Measurements from ENCODE around the gene TTPAL. TPM values are rescaled to one million over a fixed set of nuclear protein-coding genes. Genes with fewer than 3 reads are reported as not detected.
A peak's percentile ranks its signal among the peaks of the same experiment; 100 is the strongest.

The TTPAL gene
- total RNA-seq (10 to 100 TPM in 1 of 5 donors, 1 to 10 TPM in 4; 3.5 to 18.3 (median 5.8) TPM), polyA plus RNA-seq (1 to 10 TPM; 2.1 to 4.2 (median 2.7) TPM)
- long read RNA-seq, donor 1, full-length matches to known transcripts = 1 of 25 reads
- long read RNA-seq, donor 1, partial matches to known transcripts = 9 of 25 reads
- long read RNA-seq, donor 1, other reads (novel, unspliced or antisense) = 15 of 25 reads
- long read RNA-seq, donor 2 = 0 reads
- long read RNA-seq, donor 3, full-length matches to known transcripts = 2 of 2 reads
- long read RNA-seq, donor 3, partial matches to known transcripts = 0 of 2 reads
- long read RNA-seq, donor 3, other reads (novel, unspliced or antisense) = 0 of 2 reads
- long read RNA-seq, donor 4 = 0 reads
- long read RNA-seq, donor 5, full-length matches to known transcripts = 2 of 2 reads
- long read RNA-seq, donor 5, partial matches to known transcripts = 0 of 2 reads
- long read RNA-seq, donor 5, other reads (novel, unspliced or antisense) = 0 of 2 reads
- long read RNA-seq, donor 6, full-length matches to known transcripts = 1 of 7 reads
- long read RNA-seq, donor 6, partial matches to known transcripts = 6 of 7 reads
- long read RNA-seq, donor 6, other reads (novel, unspliced or antisense) = 0 of 7 reads
- long read RNA-seq, donor 7 = 0 reads
- long read RNA-seq, donor 8 = 0 reads
- long read RNA-seq, donor 9 = 0 reads
- long read RNA-seq, donor 10 = 0 reads

GRCh38 chr20:44475694-44476560 lies at the start of gene TTPAL:
TTPAL (plus strand) TSS chr20:44475874; CDS start chr20:44480000, 4,126 bp downstream.
- WGBS, 5 donors = 1 to 3% (median 2%) methylated on average over 32 to 55 of the region's 55 CpGs
- intact Hi-C loops (cut with DNase I; ENCODE audit: low total_unique reads) = no loop called here
- H3K4me3 ChIP-seq = peak within 1 kb of the TSS; percentile 60 to 77 (median 70)
- DNase-seq = peak; percentile 93 to 97
- TF ChIP-seq EP300 (IDR thresholded peaks at IDR 0.05) (no peak), POLR2AphosphoS5 (IDR thresholded peaks at IDR 0.05) (peak; percentile 99 to 100 (median 99)), POLR2A (IDR thresholded peaks at IDR 0.05) (peak in 2 of 4 donors; percentile 93 to 96), CTCF (IDR thresholded peaks at IDR 0.05) (peak in 3 of 7 experiments; percentile 13 to 47 (median 27))
- peaks cover 8 to 22% (median 20%) of the 10 kb centered on the region in 4 donors for H3K4me1 ChIP-seq
- peaks cover 9 to 15% (median 14%) of the 10 kb centered on the region in 4 donors for H3K36me3 ChIP-seq
- peak within 1 kb of the TSS; percentile 85 to 95 (median 93) for H3K27ac ChIP-seq
- H3K9me3 ChIP-seq = no peaks in the 10 kb centered on the region
- peaks cover 0 to 7% (median 0%) of the 10 kb centered on the region in 3 donors for H3K27me3 ChIP-seq

GRCh38 chr20:44425923-44426322 lies 49.8 kb upstream of the TTPAL start:
- TF ChIP-seq EP300 (IDR thresholded peaks at IDR 0.05) = no peak
- TF ChIP-seq POLR2AphosphoS5 (IDR thresholded peaks at IDR 0.05) = no peak
- TF ChIP-seq POLR2A (IDR thresholded peaks at IDR 0.05) = no peak
- TF ChIP-seq CTCF (IDR thresholded peaks at IDR 0.05) = no peak
- H3K27ac ChIP-seq = no peak overlapping the region
- no peaks in the 10 kb centered on the region for H3K9me3 ChIP-seq
- no peaks in the 10 kb centered on the region for H3K4me1 ChIP-seq
- no peak for DNase-seq
- peaks cover 0 to 22% (median 0%) of the 10 kb centered on the region in 3 donors for H3K27me3 ChIP-seq
- H3K36me3 ChIP-seq = peaks cover 0 to 56% (median 38%) of the 10 kb centered on the region in 4 donors
- H3K4me3 ChIP-seq = no peak overlapping the region
- WGBS, 5 donors = 88 to 100% (median 90%) methylated on average over 2 of the region's 2 CpGs
- intact Hi-C loops (cut with DNase I; ENCODE audit: low total_unique reads) = no loop called here

GRCh38 chr20:44426879-44427790 lies 48.5 kb upstream of the TTPAL start:
- Histone ChIP-seq H3K4me3 (no peak overlapping the region), H3K9me3 (no peaks in the 10 kb centered on the region), H3K4me1 (no peaks in the 10 kb centered on the region), H3K27ac (no peak overlapping the region), H3K27me3 (peaks cover 0 to 33% (median 0%) of the 10 kb centered on the region in 3 donors), H3K36me3 (peaks cover 0 to 50% (median 34%) of the 10 kb centered on the region in 4 donors)
- 83 to 91% (median 88%) methylated on average over 10 of the region's 10 CpGs for WGBS, 5 donors
- intact Hi-C loops (cut with DNase I; ENCODE audit: low total_unique reads) = no loop called here
- no peak for DNase-seq
- no peak for TF ChIP-seq CTCF (IDR thresholded peaks at IDR 0.05)
- TF ChIP-seq POLR2A (IDR thresholded peaks at IDR 0.05) = no peak
- no peak for TF ChIP-seq EP300 (IDR thresholded peaks at IDR 0.05)
- no peak for TF ChIP-seq POLR2AphosphoS5 (IDR thresholded peaks at IDR 0.05)
